GM12865 (cell line): ENCODE measurements around the gene GSC2.

Experiments
- DNase-seq: peaks from one replicate; pipeline ENCODE4 v3.0.0; 2010; ENCODE audit warnings: low read depth
- H3K4me3 ChIP-seq: 2 replicates; pipeline ENCODE4 v1.5.1; 2011; ENCODE audit warnings: mild to moderate bottlenecking, low read depth, low read length, control low read depth
- CTCF ChIP-seq: IDR thresholded peaks from 2 replicates; pipeline ENCODE4 v1.5.1; 2011; ENCODE audit warnings: low read length, control low read depth, low read depth, inconsistent platforms; ENCODE audit not compliant: insufficient read depth; ENCODE audit errors: missing control alignments

Gene GSC2

GRCh38 chr22:19130959-19131684, 19.0 kb downstream of the GSC2 start, which contains the start of gene TSSK2:
TSSK2 (plus strand) TSS chr22:19131308; CDS start chr22:19131400, 92 bp downstream.
- TF ChIP-seq CTCF, result no peak
- H3K4me3 ChIP-seq, result no peak within 1 kb of the TSS
- no peak for DNase-seq

GRCh38 chr22:19129871-19130270, 20.2 kb downstream of the GSC2 start:
- no peak overlapping the region for H3K4me3 ChIP-seq
- no peak for DNase-seq
- no peak for TF ChIP-seq CTCF

- DNase-seq, result no peak
- H3K4me3 ChIP-seq, result no peak overlapping the region
- TF ChIP-seq CTCF, result no peak
Observed at GRCh38 chr22:19128946-19129727, 21.0 kb downstream of the GSC2 start.

- H3K4me3 ChIP-seq, result no peak overlapping the region
- no peak for DNase-seq
- no peak for TF ChIP-seq CTCF
Observed at GRCh38 chr22:19128009-19128401, 22.1 kb downstream of the GSC2 start.

GRCh38 chr22:19127329-19128008, 22.6 kb downstream of the GSC2 start:
- DNase-seq, result no peak
- H3K4me3 ChIP-seq, result no peak overlapping the region
- TF ChIP-seq CTCF, result no peak

GRCh38 chr22:19126309-19127273, 23.5 kb downstream of the GSC2 start:
- TF ChIP-seq CTCF, result no peak
- no peak for DNase-seq
- H3K4me3 ChIP-seq, result no peak overlapping the region
